K562 (cell line): Measurements from ENCODE around the gene NHLRC2.

Source experiments
- CHD2 ChIP-seq: IDR thresholded peaks from 2 replicates; pipeline ENCODE4 v1.6.1; 2011; ENCODE audit warnings: low read depth, low read length
- DDX20 ChIP-seq: fragments of 450-650 bp; IDR thresholded peaks from 2 replicates; pipeline ENCODE4 v1.6.1; 2016; ENCODE audit warnings: missing genetic modification characterization, low read depth, mild to moderate bottlenecking, missing compliant biosample characterization, moderate library complexity
- FOSL1 ChIP-seq: fragments of 200-800 bp; sonication (Bioruptor generic); conservative IDR thresholded peaks from 2 replicates; pipeline ENCODE4 v1.6.1; 2016; ENCODE audit warnings: missing genetic modification characterization, missing compliant biosample characterization
- HNRNPH1 ChIP-seq: fragments of 200-400 bp; formaldehyde crosslinking; optimal IDR thresholded peaks from 2 replicates; pipeline ENCODE3; 2017; ENCODE audit warnings: low read depth, mild to moderate bottlenecking, low read length, moderate library complexity
- NRF1 ChIP-seq, 2 experiments: fragments of 450-650 bp; IDR thresholded peaks in 1 of 2; conservative IDR thresholded peaks in 1 of 2; 2 replicates each; pipeline ENCODE4 v1.6.1; 2014; ENCODE audit warnings: mild to moderate bottlenecking in 2 of 2
- POLR2AphosphoS5 ChIP-seq: IDR thresholded peaks from 2 replicates; pipeline ENCODE4 v1.6.1; 2011; ENCODE audit warnings: mild to moderate bottlenecking, low read depth, low read length, moderate library complexity; ENCODE audit not compliant: control insufficient read depth, insufficient read depth
- POLR2G ChIP-seq: fragments of 200-400 bp; formaldehyde crosslinking; IDR thresholded peaks from 2 replicates; pipeline ENCODE4 v1.6.1; 2017; ENCODE audit warnings: low read depth, mild to moderate bottlenecking, antibody characterized with exemption, low read length, moderate library complexity
- SIX5 ChIP-seq, 2 experiments: IDR thresholded peaks; 2 replicates each; pipeline ENCODE4 v1.6.1; 2011; ENCODE audit warnings: low read length in 2 of 2, borderline replicate concordance in 1 of 2, low read depth in 1 of 2, mild to moderate bottlenecking in 1 of 2, moderate library complexity in 1 of 2; ENCODE audit not compliant: insufficient read depth in 1 of 2
- SP1 ChIP-seq: sonication (generic); formaldehyde crosslinking; IDR thresholded peaks from 2 replicates; pipeline ENCODE4 v1.8.1; 2022; ENCODE audit warnings: mild to moderate bottlenecking, missing genetic modification reagents
- ZC3H4 ChIP-seq: sonication (generic); formaldehyde crosslinking; IDR thresholded peaks from 2 replicates; pipeline ENCODE4 v1.9.0; 2021; ENCODE audit warnings: missing genetic modification reagents, borderline replicate concordance
- ZNF740 ChIP-seq, 3 experiments: fragments of 200-800 bp in 1 of 3; sonication (Bioruptor generic) in 1 of 3; sonication (generic) in 1 of 3; formaldehyde crosslinking in 1 of 3; IDR thresholded peaks; 2 replicates each; pipeline versions ENCODE4 v1.6.1 to v1.8.0; 2016 to 2022; ENCODE audit warnings: mild to moderate bottlenecking in 2 of 3, missing compliant biosample characterization in 2 of 3, missing genetic modification characterization in 2 of 3, missing genetic modification reagents in 1 of 3
- TF ChIP-seq, protein P1 (sequence below), 3 experiments: IDR thresholded peaks in 2 of 3; conservative IDR thresholded peaks in 1 of 3; 2 replicates each; pipeline ENCODE4 v1.5.1; 2011 to 2012; ENCODE audit warnings: low read length in 3 of 3, mild to moderate bottlenecking in 3 of 3, control low read depth in 2 of 3, improper control_type of control experiment in 1 of 3, inconsistent platforms in 1 of 3, low read depth in 1 of 3, mixed read lengths in 1 of 3, moderate library complexity in 1 of 3; ENCODE audit not compliant: insufficient read depth in 2 of 3
- TF ChIP-seq, protein P2 (sequence below): fragments of 250-450 bp; sonication (Bioruptor Pico); IDR thresholded peaks from 2 replicates; pipeline ENCODE4 v1.5.0; 2021; ENCODE audit warnings: mild to moderate bottlenecking, borderline replicate concordance
- TF ChIP-seq, protein P3 (sequence below): fragments of 150-350 bp; IDR thresholded peaks from 2 replicates; pipeline ENCODE4 v1.6.1; 2014; ENCODE audit warnings: low read depth, mild to moderate bottlenecking, low read length, borderline replicate concordance

- TF ChIP-seq, protein P1, sequence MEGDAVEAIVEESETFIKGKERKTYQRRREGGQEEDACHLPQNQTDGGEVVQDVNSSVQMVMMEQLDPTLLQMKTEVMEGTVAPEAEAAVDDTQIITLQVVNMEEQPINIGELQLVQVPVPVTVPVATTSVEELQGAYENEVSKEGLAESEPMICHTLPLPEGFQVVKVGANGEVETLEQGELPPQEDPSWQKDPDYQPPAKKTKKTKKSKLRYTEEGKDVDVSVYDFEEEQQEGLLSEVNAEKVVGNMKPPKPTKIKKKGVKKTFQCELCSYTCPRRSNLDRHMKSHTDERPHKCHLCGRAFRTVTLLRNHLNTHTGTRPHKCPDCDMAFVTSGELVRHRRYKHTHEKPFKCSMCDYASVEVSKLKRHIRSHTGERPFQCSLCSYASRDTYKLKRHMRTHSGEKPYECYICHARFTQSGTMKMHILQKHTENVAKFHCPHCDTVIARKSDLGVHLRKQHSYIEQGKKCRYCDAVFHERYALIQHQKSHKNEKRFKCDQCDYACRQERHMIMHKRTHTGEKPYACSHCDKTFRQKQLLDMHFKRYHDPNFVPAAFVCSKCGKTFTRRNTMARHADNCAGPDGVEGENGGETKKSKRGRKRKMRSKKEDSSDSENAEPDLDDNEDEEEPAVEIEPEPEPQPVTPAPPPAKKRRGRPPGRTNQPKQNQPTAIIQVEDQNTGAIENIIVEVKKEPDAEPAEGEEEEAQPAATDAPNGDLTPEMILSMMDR (IDR thresholded peaks at IDR 0.05 in 2 of 3, conservative IDR thresholded peaks at IDR 0.05 in 1 of 3; ENCODE audit: insufficient read depth in 2 of 3, low read depth in 1 of 3, low read length in 3 of 3), result no peak
- TF ChIP-seq, protein P2, sequence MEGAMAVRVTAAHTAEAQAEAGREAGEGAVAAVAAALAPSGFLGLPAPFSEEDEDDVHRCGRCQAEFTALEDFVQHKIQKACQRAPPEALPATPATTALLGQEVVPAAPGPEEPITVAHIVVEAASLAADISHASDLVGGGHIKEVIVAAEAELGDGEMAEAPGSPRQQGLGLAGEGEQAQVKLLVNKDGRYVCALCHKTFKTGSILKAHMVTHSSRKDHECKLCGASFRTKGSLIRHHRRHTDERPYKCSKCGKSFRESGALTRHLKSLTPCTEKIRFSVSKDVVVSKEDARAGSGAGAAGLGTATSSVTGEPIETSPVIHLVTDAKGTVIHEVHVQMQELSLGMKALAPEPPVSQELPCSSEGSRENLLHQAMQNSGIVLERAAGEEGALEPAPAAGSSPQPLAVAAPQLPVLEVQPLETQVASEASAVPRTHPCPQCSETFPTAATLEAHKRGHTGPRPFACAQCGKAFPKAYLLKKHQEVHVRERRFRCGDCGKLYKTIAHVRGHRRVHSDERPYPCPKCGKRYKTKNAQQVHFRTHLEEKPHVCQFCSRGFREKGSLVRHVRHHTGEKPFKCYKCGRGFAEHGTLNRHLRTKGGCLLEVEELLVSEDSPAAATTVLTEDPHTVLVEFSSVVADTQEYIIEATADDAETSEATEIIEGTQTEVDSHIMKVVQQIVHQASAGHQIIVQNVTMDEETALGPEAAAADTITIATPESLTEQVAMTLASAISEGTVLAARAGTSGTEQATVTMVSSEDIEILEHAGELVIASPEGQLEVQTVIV (CRISPR knock-in tag), result no peak
- TF ChIP-seq ZNF740 (CRISPR knock-in tag; IDR thresholded peaks at IDR 0.05), result no peak
- TF ChIP-seq ZNF740 (tag; IDR thresholded peaks at IDR 0.05), result no peak
- peak; percentile 87 for TF ChIP-seq POLR2G
- TF ChIP-seq, protein P3, sequence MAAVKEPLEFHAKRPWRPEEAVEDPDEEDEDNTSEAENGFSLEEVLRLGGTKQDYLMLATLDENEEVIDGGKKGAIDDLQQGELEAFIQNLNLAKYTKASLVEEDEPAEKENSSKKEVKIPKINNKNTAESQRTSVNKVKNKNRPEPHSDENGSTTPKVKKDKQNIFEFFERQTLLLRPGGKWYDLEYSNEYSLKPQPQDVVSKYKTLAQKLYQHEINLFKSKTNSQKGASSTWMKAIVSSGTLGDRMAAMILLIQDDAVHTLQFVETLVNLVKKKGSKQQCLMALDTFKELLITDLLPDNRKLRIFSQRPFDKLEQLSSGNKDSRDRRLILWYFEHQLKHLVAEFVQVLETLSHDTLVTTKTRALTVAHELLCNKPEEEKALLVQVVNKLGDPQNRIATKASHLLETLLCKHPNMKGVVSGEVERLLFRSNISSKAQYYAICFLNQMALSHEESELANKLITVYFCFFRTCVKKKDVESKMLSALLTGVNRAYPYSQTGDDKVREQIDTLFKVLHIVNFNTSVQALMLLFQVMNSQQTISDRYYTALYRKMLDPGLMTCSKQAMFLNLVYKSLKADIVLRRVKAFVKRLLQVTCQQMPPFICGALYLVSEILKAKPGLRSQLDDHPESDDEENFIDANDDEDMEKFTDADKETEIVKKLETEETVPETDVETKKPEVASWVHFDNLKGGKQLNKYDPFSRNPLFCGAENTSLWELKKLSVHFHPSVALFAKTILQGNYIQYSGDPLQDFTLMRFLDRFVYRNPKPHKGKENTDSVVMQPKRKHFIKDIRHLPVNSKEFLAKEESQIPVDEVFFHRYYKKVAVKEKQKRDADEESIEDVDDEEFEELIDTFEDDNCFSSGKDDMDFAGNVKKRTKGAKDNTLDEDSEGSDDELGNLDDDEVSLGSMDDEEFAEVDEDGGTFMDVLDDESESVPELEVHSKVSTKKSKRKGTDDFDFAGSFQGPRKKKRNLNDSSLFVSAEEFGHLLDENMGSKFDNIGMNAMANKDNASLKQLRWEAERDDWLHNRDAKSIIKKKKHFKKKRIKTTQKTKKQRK, result no peak
- TF ChIP-seq DDX20 (tag), result no peak
- no peak for TF ChIP-seq SP1 (CRISPR knock-in tag)
- no peak for TF ChIP-seq SIX5 (IDR thresholded peaks at IDR 0.05; ENCODE audit: borderline replicate concordance in 1 of 2, insufficient read depth in 1 of 2, low read depth in 1 of 2, low read length in 2 of 2)
- no peak for TF ChIP-seq CHD2
- TF ChIP-seq HNRNPH1, result no peak
- TF ChIP-seq NRF1 (conservative IDR thresholded peaks at IDR 0.05 in 1 of 2, IDR thresholded peaks at IDR 0.05 in 1 of 2), result peak; percentile 10 to 22; a peak in 1 of 4 replicates
- no peak for TF ChIP-seq FOSL1 (tag)
- TF ChIP-seq POLR2AphosphoS5, result no peak
- TF ChIP-seq ZC3H4 (CRISPR knock-in tag), result no peak
These were observed 514 bp downstream of the NHLRC2 start for GRCh38 chr10:113854761-113855588.
